ENCODE measurements around the gene SERPINA10.

DNA sequence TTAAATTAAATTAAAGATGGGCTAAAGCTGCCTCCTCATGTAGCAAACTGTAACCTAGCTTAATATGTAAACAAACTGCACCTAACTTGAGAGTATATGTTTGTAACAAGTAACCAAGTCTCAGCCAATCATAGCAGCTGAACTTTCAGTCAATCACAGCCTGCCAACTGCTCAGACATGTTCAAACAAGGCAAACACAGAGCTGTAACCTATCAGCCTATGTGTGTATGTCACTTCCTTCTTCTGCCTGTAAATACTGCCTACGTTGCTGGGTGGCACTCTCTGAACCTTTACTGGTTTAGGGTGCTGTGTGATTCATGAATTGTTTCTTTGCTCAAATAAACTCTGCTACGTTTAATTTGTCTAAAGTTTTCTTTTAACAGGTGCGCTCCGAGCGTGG lies 27.2 kb upstream of the SERPINA10 start:
- TF ChIP-seq, protein P1, sequence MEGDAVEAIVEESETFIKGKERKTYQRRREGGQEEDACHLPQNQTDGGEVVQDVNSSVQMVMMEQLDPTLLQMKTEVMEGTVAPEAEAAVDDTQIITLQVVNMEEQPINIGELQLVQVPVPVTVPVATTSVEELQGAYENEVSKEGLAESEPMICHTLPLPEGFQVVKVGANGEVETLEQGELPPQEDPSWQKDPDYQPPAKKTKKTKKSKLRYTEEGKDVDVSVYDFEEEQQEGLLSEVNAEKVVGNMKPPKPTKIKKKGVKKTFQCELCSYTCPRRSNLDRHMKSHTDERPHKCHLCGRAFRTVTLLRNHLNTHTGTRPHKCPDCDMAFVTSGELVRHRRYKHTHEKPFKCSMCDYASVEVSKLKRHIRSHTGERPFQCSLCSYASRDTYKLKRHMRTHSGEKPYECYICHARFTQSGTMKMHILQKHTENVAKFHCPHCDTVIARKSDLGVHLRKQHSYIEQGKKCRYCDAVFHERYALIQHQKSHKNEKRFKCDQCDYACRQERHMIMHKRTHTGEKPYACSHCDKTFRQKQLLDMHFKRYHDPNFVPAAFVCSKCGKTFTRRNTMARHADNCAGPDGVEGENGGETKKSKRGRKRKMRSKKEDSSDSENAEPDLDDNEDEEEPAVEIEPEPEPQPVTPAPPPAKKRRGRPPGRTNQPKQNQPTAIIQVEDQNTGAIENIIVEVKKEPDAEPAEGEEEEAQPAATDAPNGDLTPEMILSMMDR (IDR thresholded peaks at IDR 0.05): no peak
- TF ChIP-seq POLR2A (IDR thresholded peaks at IDR 0.05): no peak
